ENCODE data around the gene KLF16. TPM values are rescaled to one million over a fixed set of nuclear protein-coding genes. Genes with fewer than 3 reads are reported as not detected.

Gene KLF16
- total and polyA plus RNA-seq, 10 of the 15 experiments (the other 5 are each of a cell fraction or from before 2014, with no cell fraction given): 0.03 to 41.2 (median 2.6) TPM

DNA sequence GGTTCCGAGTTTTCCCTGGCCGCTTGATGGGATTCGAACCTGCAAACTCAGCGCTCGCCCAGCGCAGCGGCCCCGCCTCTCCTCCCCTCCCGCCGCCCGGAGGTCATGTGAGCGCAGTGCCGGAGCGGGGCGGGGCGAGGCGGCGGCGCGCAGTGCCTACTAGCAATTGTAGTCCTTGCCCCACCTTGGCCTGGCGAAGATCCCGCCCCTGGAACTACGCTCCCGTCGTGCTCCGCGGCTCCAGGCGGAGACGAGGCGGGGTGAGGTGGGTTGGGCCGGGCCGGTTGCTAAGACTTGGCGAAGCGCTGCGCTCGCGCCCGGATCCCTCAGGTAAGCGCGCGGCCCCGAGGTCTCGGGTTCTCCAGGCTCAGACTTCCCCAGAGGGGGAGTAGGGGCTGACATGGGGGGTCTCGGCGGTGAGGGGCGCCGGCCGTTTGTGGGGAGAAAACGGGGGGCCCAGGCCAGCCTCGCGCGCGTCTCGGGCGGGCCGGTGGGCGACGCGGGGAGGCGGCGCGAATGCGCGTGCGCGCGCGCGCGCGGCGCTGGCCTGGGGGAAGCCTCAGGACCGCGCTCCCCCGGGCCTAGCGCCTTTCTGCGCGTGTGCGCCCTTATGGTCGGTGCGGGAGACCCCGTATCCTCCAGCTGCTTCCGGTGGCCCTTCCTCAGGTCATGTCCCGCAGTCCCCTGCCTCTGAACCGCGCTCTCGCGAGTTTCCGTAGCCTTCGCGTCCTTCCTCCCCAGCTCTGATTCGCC is 41.9 kb upstream of the KLF16 start, which contains the start of the genes ADAT3 and SCAMP4:
ADAT3 (plus strand) TSS at position 290 of the 753 bp plus-strand sequence. CDS start 6,649 bp downstream, outside the sequence.
SCAMP4 (plus strand) TSS at position 290 of the 753 bp plus-strand sequence. CDS start 9,621 bp downstream, outside the sequence.
- peaks cover 36% of the 10 kb centered on the region for H3K79me2 ChIP-seq (ENCODE audit: control insufficient read depth, insufficient read depth, low read length)
- in situ Hi-C loops (cut with MboI) (no loop called here), intact Hi-C loops (cut with micrococcal nuclease; ENCODE audit: unreplicated experiment) (loop anchor here (1.0 to 10.0 kb wide), 3 partner anchors 41 to 190 kb away; partner anchors contain the start of genes BTBD2, IZUMO4 and MOB3A)
- ChIA-PET RAD21 (ENCODE audit: unreplicated experiment) (interaction anchor here (0.9 to 2.0 kb wide), 3 partner anchors 8 to 37 kb away, joined by 3 to 5 read pairs (median 5); no protein-coding TSS in a partner anchor), POLR2A (interaction anchor here (0.6 to 2.0 kb wide), 4 partner anchors 20 to 48 kb away, joined by 3 to 9 read pairs (median 6); partner anchors contain the start of gene ABHD17A), SMC1A (ENCODE audit: uncharacterized antibody, unreplicated experiment) (interaction anchor here (0.9 to 1.2 kb wide), 2 partner anchors 21 to 23 kb away, joined by 3 to 6 read pairs; partner anchors contain the start of gene ABHD17A), CTCF (interaction anchor here (0.7 to 1.7 kb wide), 4 partner anchors 8 to 39 kb away, joined by 3 to 10 read pairs (median 4); no protein-coding TSS in a partner anchor)
- no peaks in the 10 kb centered on the region for H3K36me3 ChIP-seq (ENCODE audit: control insufficient read depth in 2 of 2, insufficient read depth in 2 of 2, low read length in 1 of 2)
- no peaks in the 10 kb centered on the region for H4K20me1 ChIP-seq (ENCODE audit: control insufficient read depth, insufficient read depth)
- FAIRE-seq (peak; percentile 99), ATAC-seq (peak; percentile 96), DNase-seq (ENCODE audit: low read depth, low spot score) (peak; percentile 94)
- no peaks in the 10 kb centered on the region for H3K9me3 ChIP-seq (replicated peaks; ENCODE audit: control insufficient read depth, insufficient read depth, low read length)
- BruUV-seq (replicated peaks): TSS peak; percentile 80
- peak within 1 kb of the TSS; percentile 81 for H3K4me3 ChIP-seq
- H2AFZ ChIP-seq (ENCODE audit: control insufficient read depth, low read depth, low read length): peak within 1 kb of the TSS; percentile 72
- no peaks in the 10 kb centered on the region for H3K27me3 ChIP-seq (replicated peaks in 1 of 2; ENCODE audit: control insufficient read depth in 2 of 2, insufficient read depth in 2 of 2, low read length in 1 of 2)
- peak within 1 kb of the TSS; percentile 96 for H3K27ac ChIP-seq (ENCODE audit: control insufficient read depth, insufficient read depth)
- H3K4me2 ChIP-seq (ENCODE audit: control insufficient read depth, insufficient read depth): peak within 1 kb of the TSS; percentile 93
- 1% methylated on average over 75 of the region's 92 CpGs for WGBS (ENCODE audit: insufficient coverage, insufficient replicate concordance, low lambda C conversion rate, missing lambda C conversion rate)
- H3K4me1 ChIP-seq (ENCODE audit: control insufficient read depth, insufficient read depth, low read length): peaks cover 37% of the 10 kb centered on the region
- peak within 1 kb of the TSS; percentile 85 for H3K9ac ChIP-seq (ENCODE audit: control insufficient read depth, insufficient read depth, low read length)
- TF ChIP-seq ZBTB4 (CRISPR knock-in tag; IDR thresholded peaks at IDR 0.05): no peak
- TF ChIP-seq JUND (IDR thresholded peaks at IDR 0.05; ENCODE audit: low read depth, low read length): no peak
- no peak for TF ChIP-seq EP300 (IDR thresholded peaks at IDR 0.05; ENCODE audit: borderline replicate concordance in 1 of 2, control insufficient read depth in 1 of 2, low read depth in 2 of 2, low read length in 2 of 2)
- peak; percentile 56 for TF ChIP-seq USF2 (IDR thresholded peaks at IDR 0.05; ENCODE audit: borderline replicate concordance, low read depth, low read length)
- TF ChIP-seq, protein P1, sequence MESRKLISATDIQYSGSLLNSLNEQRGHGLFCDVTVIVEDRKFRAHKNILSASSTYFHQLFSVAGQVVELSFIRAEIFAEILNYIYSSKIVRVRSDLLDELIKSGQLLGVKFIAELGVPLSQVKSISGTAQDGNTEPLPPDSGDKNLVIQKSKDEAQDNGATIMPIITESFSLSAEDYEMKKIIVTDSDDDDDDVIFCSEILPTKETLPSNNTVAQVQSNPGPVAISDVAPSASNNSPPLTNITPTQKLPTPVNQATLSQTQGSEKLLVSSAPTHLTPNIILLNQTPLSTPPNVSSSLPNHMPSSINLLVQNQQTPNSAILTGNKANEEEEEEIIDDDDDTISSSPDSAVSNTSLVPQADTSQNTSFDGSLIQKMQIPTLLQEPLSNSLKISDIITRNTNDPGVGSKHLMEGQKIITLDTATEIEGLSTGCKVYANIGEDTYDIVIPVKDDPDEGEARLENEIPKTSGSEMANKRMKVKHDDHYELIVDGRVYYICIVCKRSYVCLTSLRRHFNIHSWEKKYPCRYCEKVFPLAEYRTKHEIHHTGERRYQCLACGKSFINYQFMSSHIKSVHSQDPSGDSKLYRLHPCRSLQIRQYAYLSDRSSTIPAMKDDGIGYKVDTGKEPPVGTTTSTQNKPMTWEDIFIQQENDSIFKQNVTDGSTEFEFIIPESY (IDR thresholded peaks at IDR 0.05): no peak
- 0 out of 2 replicates have a peak, but pooled peaks have one; percentile 6 for TF ChIP-seq SPI1 (IDR thresholded peaks at IDR 0.05; ENCODE audit: borderline replicate concordance, insufficient read depth, low read depth, low read length)
- TF ChIP-seq, protein P2, sequence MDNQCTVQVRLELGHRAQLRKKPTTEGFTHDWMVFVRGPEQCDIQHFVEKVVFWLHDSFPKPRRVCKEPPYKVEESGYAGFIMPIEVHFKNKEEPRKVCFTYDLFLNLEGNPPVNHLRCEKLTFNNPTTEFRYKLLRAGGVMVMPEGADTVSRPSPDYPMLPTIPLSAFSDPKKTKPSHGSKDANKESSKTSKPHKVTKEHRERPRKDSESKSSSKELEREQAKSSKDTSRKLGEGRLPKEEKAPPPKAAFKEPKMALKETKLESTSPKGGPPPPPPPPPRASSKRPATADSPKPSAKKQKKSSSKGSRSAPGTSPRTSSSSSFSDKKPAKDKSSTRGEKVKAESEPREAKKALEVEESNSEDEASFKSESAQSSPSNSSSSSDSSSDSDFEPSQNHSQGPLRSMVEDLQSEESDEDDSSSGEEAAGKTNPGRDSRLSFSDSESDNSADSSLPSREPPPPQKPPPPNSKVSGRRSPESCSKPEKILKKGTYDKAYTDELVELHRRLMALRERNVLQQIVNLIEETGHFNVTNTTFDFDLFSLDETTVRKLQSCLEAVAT (IDR thresholded peaks at IDR 0.05): 0 out of 2 replicates have a peak, but pooled peaks have one; percentile 57
- TF ChIP-seq RELA (IDR thresholded peaks at IDR 0.05; ENCODE audit: borderline replicate concordance, partially characterized antibody): peak; percentile 48
- no peak for TF ChIP-seq JUNB (IDR thresholded peaks at IDR 0.05)
- no peak for TF ChIP-seq MEF2B (IDR thresholded peaks at IDR 0.05; ENCODE audit: partially characterized antibody, poor library complexity, severe bottlenecking)
- peak; percentile 46; the same call in 1 of the 2 replicates for TF ChIP-seq MAX (IDR thresholded peaks at IDR 0.05; ENCODE audit: low read depth, low read length)
- peak; percentile 16; the same call in 1 of the 2 replicates for TF ChIP-seq SIN3A (IDR thresholded peaks at IDR 0.05; ENCODE audit: low read depth, low read length)
- TF ChIP-seq MXI1 (IDR thresholded peaks at IDR 0.05; ENCODE audit: low read depth, low read length): peak; percentile 69
